Neural cell (in vitro differentiated cells): Measurements from ENCODE around the gene MRTFA. TPM values are rescaled to one million over a fixed set of nuclear protein-coding genes. Genes with fewer than 3 reads are reported as not detected.
"Not testable (repeated sequence)": the region's sequence is repeated elsewhere in the genome, so short reads cannot be mapped to it uniquely, and the experiment has no call there.

Experiments
- H2AFZ ChIP-seq: fragments of 200-600, 300-800 bp; sonication (generic), shearing (Covaris generic); 2 replicates; pipeline ENCODE4 v1.6.0; 2014; ENCODE audit warnings: low read depth, mild to moderate bottlenecking, antibody characterized with exemption, low read length, moderate library complexity
- H3F3A ChIP-seq: fragments of 200-600 bp; shearing (Covaris generic); 2 replicates; pipeline ENCODE4 v1.6.1; 2016; ENCODE audit warnings: mild to moderate bottlenecking, moderate library complexity, mixed read lengths, antibody characterized with exemption, low read length; ENCODE audit not compliant: insufficient read depth, poor library complexity, severe bottlenecking
- H3K27ac ChIP-seq: fragments of 200-600, 300-800 bp; sonication (generic), shearing (Covaris generic); 2 replicates; pipeline ENCODE4 v1.5.1; 2014; ENCODE audit warnings: mild to moderate bottlenecking, low read length, moderate library complexity
- H3K27me3 ChIP-seq: fragments of 300-800, 200-600 bp; sonication (generic), shearing (Covaris generic); 2 replicates; pipeline ENCODE4 v1.6.0; 2014; ENCODE audit warnings: mild to moderate bottlenecking, low read depth, low read length, moderate library complexity; ENCODE audit not compliant: insufficient read depth
- H3K36me3 ChIP-seq: fragments of 300-800, 200-600 bp; sonication (generic), shearing (Covaris generic); 2 replicates; pipeline ENCODE4 v1.5.1; 2014; ENCODE audit warnings: mild to moderate bottlenecking, antibody characterized with exemption, low read length, moderate library complexity; ENCODE audit not compliant: insufficient read depth
- H3K4me2 ChIP-seq: fragments of 300-800, 200-600 bp; sonication (generic), shearing (Covaris generic); 2 replicates; pipeline ENCODE4 v1.6.0; 2014; ENCODE audit warnings: mild to moderate bottlenecking, low read length
- H3K4me3 ChIP-seq: fragments of 300-800, 200-600 bp; sonication (generic), shearing (Covaris generic); 2 replicates; pipeline ENCODE4 v1.5.1; 2014; ENCODE audit warnings: mild to moderate bottlenecking, low read length, moderate library complexity
- H3K79me2 ChIP-seq: fragments of 200-600 bp; shearing (Covaris generic); replicated peaks from 2 replicates; pipeline ENCODE4 v1.6.0; 2014; ENCODE audit warnings: mild to moderate bottlenecking, low read length, moderate library complexity; ENCODE audit not compliant: insufficient read depth
- H3K9ac ChIP-seq: fragments of 300-800, 200-600 bp; sonication (generic), shearing (Covaris generic); 2 replicates; pipeline ENCODE4 v1.6.1; 2016; ENCODE audit warnings: mild to moderate bottlenecking, low read length, mixed read lengths
- H3K9me2 ChIP-seq: fragments of 200-600 bp; shearing (Covaris generic); 2 replicates; pipeline ENCODE4 v1.6.1; 2016; ENCODE audit warnings: mild to moderate bottlenecking, low read length, mixed read lengths; ENCODE audit not compliant: insufficient read depth
- H3K9me3 ChIP-seq: fragments of 200-600, 300-800 bp; sonication (generic), shearing (Covaris generic); 2 replicates; pipeline ENCODE4 v1.6.1; 2016; ENCODE audit warnings: mild to moderate bottlenecking, mixed run types, low read length, moderate library complexity, mixed read lengths
- H4K20me1 ChIP-seq: fragments of 200-600 bp; shearing (Covaris generic); 2 replicates; pipeline ENCODE4 v1.6.1; 2016; ENCODE audit warnings: mild to moderate bottlenecking, mixed run types; ENCODE audit not compliant: insufficient read depth
- EP300 ChIP-seq: fragments of 450-650 bp; conservative IDR thresholded peaks from 2 replicates; pipeline ENCODE4 v1.6.1; 2014; ENCODE audit warnings: antibody characterized with exemption, mild to moderate bottlenecking, moderate library complexity; ENCODE audit not compliant: poor library complexity, severe bottlenecking
- EZH2 ChIP-seq: fragments of 200-600, 300-800 bp; shearing (Covaris generic), sonication (generic); IDR thresholded peaks from 2 replicates; pipeline ENCODE4 v1.6.1; 2014; ENCODE audit warnings: antibody characterized with exemption, low read length, borderline replicate concordance, mild to moderate bottlenecking; ENCODE audit not compliant: insufficient read depth, poor library complexity, severe bottlenecking
- MXI1 ChIP-seq: fragments of 450-650 bp; conservative IDR thresholded peaks from 2 replicates; pipeline ENCODE4 v1.6.1; 2014; ENCODE audit warnings: antibody characterized with exemption, mild to moderate bottlenecking; ENCODE audit not compliant: poor library complexity, severe bottlenecking
- POLR2AphosphoS5 ChIP-seq: IDR thresholded peaks from 2 replicates; pipeline ENCODE4 v1.6.1; 2012
- RAD21 ChIP-seq: fragments of 450-650 bp; conservative IDR thresholded peaks from 2 replicates; pipeline ENCODE4 v1.6.1; 2014; ENCODE audit warnings: antibody characterized with exemption, mild to moderate bottlenecking, moderate library complexity
- SMC3 ChIP-seq: fragments of 450-650 bp; conservative IDR thresholded peaks from 2 replicates; pipeline ENCODE4 v1.6.1; 2014; ENCODE audit warnings: antibody characterized with exemption, mild to moderate bottlenecking, moderate library complexity; ENCODE audit not compliant: poor library complexity
- TAF1 ChIP-seq: IDR thresholded peaks from 2 replicates; pipeline ENCODE4 v1.6.1; 2012; ENCODE audit warnings: low read depth
- polyA plus RNA-seq: library from polyadenylated mRNA; depleted of rRNA; stranded (reverse); fragments of >200 nt; gene quantifications from 2 replicates; pipeline ENCODE4 v1.2.3, GENCODE V29; 2014
- TF ChIP-seq, protein P1 (sequence below): fragments of 450-650 bp; IDR thresholded peaks from 2 replicates; pipeline ENCODE4 v1.5.1; 2014; ENCODE audit warnings: antibody characterized with exemption, mild to moderate bottlenecking, moderate library complexity; ENCODE audit not compliant: poor library complexity, severe bottlenecking
- TF ChIP-seq, protein P2 (sequence below): IDR thresholded peaks from 2 replicates; pipeline ENCODE4 v1.6.1; 2012; ENCODE audit warnings: borderline replicate concordance

Gene MRTFA
- polyA plus RNA-seq, 1 donor from 2014 or later: 19.3 TPM

DNA sequence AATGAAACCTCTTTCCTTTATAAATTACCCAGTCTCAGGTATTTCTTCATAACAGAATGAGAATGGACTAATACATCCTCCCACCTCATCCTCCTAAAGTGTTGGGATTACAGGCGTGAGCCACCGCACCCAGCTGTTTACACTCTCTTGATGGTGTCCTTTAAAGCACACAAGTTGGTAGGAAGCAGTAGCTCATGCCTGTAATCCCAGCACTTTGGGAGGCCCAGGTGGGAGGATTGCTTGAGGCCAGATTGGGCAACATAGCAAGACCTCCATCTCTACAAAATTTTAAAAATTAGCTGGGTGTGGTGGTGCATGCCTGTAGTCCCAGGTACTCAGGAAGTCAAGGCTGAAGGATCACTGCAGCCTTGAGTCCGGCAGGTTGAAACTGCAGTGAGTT is 19.4 kb upstream of the MRTFA start:
- not testable (repeated sequence) for H3K4me2 ChIP-seq, H3K27ac ChIP-seq, H3K9me3 ChIP-seq, H3K27me3 ChIP-seq, H3F3A ChIP-seq, H3K9me2 ChIP-seq, H3K36me3 ChIP-seq, H3K4me3 ChIP-seq, H4K20me1 ChIP-seq, H3K9ac ChIP-seq, H2AFZ ChIP-seq, H3K79me2 ChIP-seq

DNA sequence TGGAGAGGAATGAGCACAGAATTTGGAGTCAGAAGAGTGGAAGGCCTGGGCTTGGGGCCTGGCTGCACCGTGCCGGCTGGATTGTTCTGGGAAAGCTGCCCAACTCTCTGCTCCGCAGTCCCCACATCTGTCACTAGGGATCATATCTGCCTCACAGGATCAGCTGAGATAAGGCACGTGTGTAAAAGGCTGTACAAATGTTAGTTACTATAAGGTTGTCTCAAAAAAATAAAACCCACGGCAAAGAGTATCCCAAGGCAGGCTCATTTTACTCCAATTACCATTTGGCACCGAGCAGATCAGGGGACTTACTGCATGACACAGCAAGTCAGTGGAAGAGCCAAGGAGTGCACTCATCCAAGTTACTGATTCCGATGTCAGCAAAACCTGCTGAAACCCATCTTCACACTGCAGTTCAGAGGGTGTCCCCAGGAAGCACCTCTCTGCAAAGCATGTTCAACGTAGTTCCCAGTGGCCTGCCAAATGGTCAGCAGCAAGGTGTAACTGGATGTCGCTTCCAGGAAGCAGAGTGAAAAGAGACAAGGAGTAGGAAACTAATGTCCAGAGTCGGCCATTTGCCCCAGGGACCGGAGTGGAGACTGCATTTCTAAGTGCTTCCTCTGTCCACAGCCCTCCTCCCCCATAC is 18.1 kb upstream of the MRTFA start:
- H3K27ac ChIP-seq: no peak overlapping the region
- no peak overlapping the region for H3K4me2 ChIP-seq
- no peaks in the 10 kb centered on the region for H3K9me2 ChIP-seq
- no peaks in the 10 kb centered on the region for H3K79me2 ChIP-seq
- H3K9ac ChIP-seq: no peak overlapping the region
- H3K4me3 ChIP-seq: no peak overlapping the region
- H3K27me3 ChIP-seq: no peaks in the 10 kb centered on the region
- H3F3A ChIP-seq: no peaks in the 10 kb centered on the region
- no peaks in the 10 kb centered on the region for H4K20me1 ChIP-seq
- H3K36me3 ChIP-seq: no peaks in the 10 kb centered on the region
- no peak overlapping the region for H2AFZ ChIP-seq
- TF ChIP-seq RAD21 (peak; percentile 73), EP300 (no peak), POLR2AphosphoS5 (no peak), EZH2 (no peak), MXI1 (no peak), TAF1 (no peak), SMC3 (peak; percentile 74)
- TF ChIP-seq, protein P1, sequence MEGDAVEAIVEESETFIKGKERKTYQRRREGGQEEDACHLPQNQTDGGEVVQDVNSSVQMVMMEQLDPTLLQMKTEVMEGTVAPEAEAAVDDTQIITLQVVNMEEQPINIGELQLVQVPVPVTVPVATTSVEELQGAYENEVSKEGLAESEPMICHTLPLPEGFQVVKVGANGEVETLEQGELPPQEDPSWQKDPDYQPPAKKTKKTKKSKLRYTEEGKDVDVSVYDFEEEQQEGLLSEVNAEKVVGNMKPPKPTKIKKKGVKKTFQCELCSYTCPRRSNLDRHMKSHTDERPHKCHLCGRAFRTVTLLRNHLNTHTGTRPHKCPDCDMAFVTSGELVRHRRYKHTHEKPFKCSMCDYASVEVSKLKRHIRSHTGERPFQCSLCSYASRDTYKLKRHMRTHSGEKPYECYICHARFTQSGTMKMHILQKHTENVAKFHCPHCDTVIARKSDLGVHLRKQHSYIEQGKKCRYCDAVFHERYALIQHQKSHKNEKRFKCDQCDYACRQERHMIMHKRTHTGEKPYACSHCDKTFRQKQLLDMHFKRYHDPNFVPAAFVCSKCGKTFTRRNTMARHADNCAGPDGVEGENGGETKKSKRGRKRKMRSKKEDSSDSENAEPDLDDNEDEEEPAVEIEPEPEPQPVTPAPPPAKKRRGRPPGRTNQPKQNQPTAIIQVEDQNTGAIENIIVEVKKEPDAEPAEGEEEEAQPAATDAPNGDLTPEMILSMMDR: peak; percentile 68
- TF ChIP-seq, protein P2, sequence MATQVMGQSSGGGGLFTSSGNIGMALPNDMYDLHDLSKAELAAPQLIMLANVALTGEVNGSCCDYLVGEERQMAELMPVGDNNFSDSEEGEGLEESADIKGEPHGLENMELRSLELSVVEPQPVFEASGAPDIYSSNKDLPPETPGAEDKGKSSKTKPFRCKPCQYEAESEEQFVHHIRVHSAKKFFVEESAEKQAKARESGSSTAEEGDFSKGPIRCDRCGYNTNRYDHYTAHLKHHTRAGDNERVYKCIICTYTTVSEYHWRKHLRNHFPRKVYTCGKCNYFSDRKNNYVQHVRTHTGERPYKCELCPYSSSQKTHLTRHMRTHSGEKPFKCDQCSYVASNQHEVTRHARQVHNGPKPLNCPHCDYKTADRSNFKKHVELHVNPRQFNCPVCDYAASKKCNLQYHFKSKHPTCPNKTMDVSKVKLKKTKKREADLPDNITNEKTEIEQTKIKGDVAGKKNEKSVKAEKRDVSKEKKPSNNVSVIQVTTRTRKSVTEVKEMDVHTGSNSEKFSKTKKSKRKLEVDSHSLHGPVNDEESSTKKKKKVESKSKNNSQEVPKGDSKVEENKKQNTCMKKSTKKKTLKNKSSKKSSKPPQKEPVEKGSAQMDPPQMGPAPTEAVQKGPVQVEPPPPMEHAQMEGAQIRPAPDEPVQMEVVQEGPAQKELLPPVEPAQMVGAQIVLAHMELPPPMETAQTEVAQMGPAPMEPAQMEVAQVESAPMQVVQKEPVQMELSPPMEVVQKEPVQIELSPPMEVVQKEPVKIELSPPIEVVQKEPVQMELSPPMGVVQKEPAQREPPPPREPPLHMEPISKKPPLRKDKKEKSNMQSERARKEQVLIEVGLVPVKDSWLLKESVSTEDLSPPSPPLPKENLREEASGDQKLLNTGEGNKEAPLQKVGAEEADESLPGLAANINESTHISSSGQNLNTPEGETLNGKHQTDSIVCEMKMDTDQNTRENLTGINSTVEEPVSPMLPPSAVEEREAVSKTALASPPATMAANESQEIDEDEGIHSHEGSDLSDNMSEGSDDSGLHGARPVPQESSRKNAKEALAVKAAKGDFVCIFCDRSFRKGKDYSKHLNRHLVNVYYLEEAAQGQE: no peak
- no peaks in the 10 kb centered on the region for H3K9me3 ChIP-seq

DNA sequence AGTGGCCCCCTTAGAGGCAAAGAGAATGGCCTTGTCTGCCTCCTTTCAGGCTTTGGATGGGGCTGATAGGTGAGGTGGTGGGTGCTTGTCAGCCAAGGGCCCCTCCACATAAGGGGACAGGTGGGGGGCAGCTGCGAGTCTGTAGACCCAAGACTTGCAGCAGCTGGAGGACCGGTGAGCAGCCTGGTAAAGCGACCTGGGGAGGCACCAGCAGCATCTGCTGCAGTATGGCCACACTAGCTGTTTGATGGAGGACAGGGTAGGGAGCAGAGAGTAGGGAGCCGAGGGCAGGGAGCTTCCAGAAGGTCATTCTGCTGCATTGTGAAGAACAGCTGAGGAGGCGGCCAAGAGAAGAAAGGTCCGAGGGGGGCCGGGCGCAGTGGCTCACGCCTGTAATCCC is 16.8 kb upstream of the MRTFA start:
- H3K4me2 ChIP-seq: no peak overlapping the region
- H3K4me3 ChIP-seq: no peak overlapping the region
- no peak overlapping the region for H3K9ac ChIP-seq
- no peaks in the 10 kb centered on the region for H4K20me1 ChIP-seq
- no peaks in the 10 kb centered on the region for H3K9me3 ChIP-seq
- no peaks in the 10 kb centered on the region for H3F3A ChIP-seq
- TF ChIP-seq EP300 (no peak), RAD21 (no peak), MXI1 (no peak), POLR2AphosphoS5 (no peak), EZH2 (no peak), TAF1 (no peak), SMC3 (no peak)
- TF ChIP-seq, protein P1: no peak
- TF ChIP-seq, protein P2: no peak
- H3K36me3 ChIP-seq: no peaks in the 10 kb centered on the region
- H3K27ac ChIP-seq: no peak overlapping the region
- no peaks in the 10 kb centered on the region for H3K27me3 ChIP-seq
- H3K9me2 ChIP-seq: no peaks in the 10 kb centered on the region
- no peaks in the 10 kb centered on the region for H3K79me2 ChIP-seq
- H2AFZ ChIP-seq: no peak overlapping the region
